Motor neuron (in vitro differentiated cells): ENCODE measurements around the gene MPO. TPM values are rescaled to one million over a fixed set of nuclear protein-coding genes. Genes with fewer than 3 reads are reported as not detected.

ENCODE experiments used
- ATAC-seq, 8 experiments: fragments of 200-7000 bp; cut with Tn5 transposase; replicated peaks in 6 of 8; 2 replicates each; pipeline ENCODE4 v1.8.0; 2021; ENCODE audit warnings: mild to moderate bottlenecking in 8 of 8, moderate library complexity in 8 of 8
- H3K27ac ChIP-seq, 2 donors: fragments of 250-450 bp; sonication (Bioruptor Pico); 2 replicates each; pipeline ENCODE4 v1.9.0; 2021; ENCODE audit warnings: antibody characterized with exemption in 2 of 2, mild to moderate bottlenecking in 2 of 2, moderate library complexity in 1 of 2
- H3K4me1 ChIP-seq, 2 donors: fragments of 250-450 bp; sonication (Bioruptor Pico); replicated peaks in 1 of 2; 2 replicates each; pipeline ENCODE4 v1.6.1; 2021; ENCODE audit warnings: antibody characterized with exemption in 2 of 2, mild to moderate bottlenecking in 2 of 2, moderate library complexity in 1 of 2
- H3K4me3 ChIP-seq, 5 donors: fragments of 250-450 bp; sonication (Bioruptor Pico); 2 replicates each; pipeline ENCODE4 v1.9.0; 2021; ENCODE audit warnings: antibody characterized with exemption in 5 of 5, mild to moderate bottlenecking in 5 of 5, moderate library complexity in 4 of 5
- WGBS, 10 experiments: fragments of 450-650 bp; shearing (Covaris generic); methylation state at CpG; one replicate each; pipeline ENCODE4 v1.0.0; 2022; 5-methylcytosine and 5-hydroxymethylcytosine counted together
- in situ Hi-C, 9 experiments: fragments of 400-800 bp; cut with MboI; loops; one replicate each; pipeline ENCODE4 v1.15.0; 2021; ENCODE audit warnings: low sequenced_read_pairs in 9 of 9, low pct_unique_long_range_greater_than_20kb in 2 of 9; ENCODE audit not compliant: unreplicated experiment in 9 of 9
- total RNA-seq, 8 experiments: library from RNA; unstranded; fragments of 300-600 nt; gene quantifications; 2 replicates each; pipeline versions ENCODE4 v1.2.3 to v1.2.4, GENCODE V29; 2022

The MPO gene
- total RNA-seq, 8 experiments from 2014 or later, result 0.18 to 3.2 (median 0.59) TPM; not detected in 3

- in situ Hi-C loops, result no loop called here
- Histone ChIP-seq H3K4me3 (no peak overlapping the region), H3K27ac (no peak overlapping the region), H3K4me1 (no peaks in the 10 kb centered on the region)
- 29 to 100% (median 71%) methylated on average over 1 to 2 of the region's 2 CpGs; no CpG with 5 or more reads in 1 of the 10 experiments for WGBS, 10 experiments
- no peak for ATAC-seq
Measured at GRCh38 chr17:58289869-58290268, 9.1 kb upstream of the MPO start.

- Histone ChIP-seq H3K27ac (no peak overlapping the region), H3K4me1 (no peaks in the 10 kb centered on the region), H3K4me3 (no peak overlapping the region)
- no peak for ATAC-seq
- in situ Hi-C loops, result no loop called here
- 45 to 100% (median 99%) methylated on average over 1 to 3 of the region's 3 CpGs for WGBS, 10 experiments
Measured at GRCh38 chr17:58285422-58285810, 4.7 kb upstream of the MPO start.

GRCh38 chr17:58284613-58285421 is 4.1 kb upstream of the MPO start:
- ATAC-seq, result no peak
- Histone ChIP-seq H3K4me1 (no peaks in the 10 kb centered on the region), H3K4me3 (no peak overlapping the region), H3K27ac (no peak overlapping the region)
- in situ Hi-C loops, result no loop called here
- 0 to 100% (median 50%) methylated on average over 1 to 5 of the region's 6 CpGs; no CpG with 5 or more reads in 3 of the 10 experiments for WGBS, 10 experiments

GRCh38 chr17:58283674-58284612 is 3.2 kb upstream of the MPO start:
- peaks cover 0 to 4% of the 10 kb centered on the region in 2 donors for H3K4me1 ChIP-seq
- ATAC-seq, result no peak
- H3K27ac ChIP-seq, result no peak overlapping the region
- 0 to 100% (median 80%) methylated on average over 1 to 9 of the region's 12 CpGs for WGBS, 10 experiments
- H3K4me3 ChIP-seq, result no peak overlapping the region
- in situ Hi-C loops, result no loop called here

GRCh38 chr17:58282442-58282841 is 1.7 kb upstream of the MPO start:
- WGBS, 10 experiments, result 0 to 83% (median 7%) methylated on average over 1 to 3 of the region's 6 CpGs; no CpG with 5 or more reads in 4 of the 10 experiments
- Histone ChIP-seq H3K27ac (no peak overlapping the region), H3K4me3 (no peak overlapping the region), H3K4me1 (peaks cover 0 to 9% of the 10 kb centered on the region in 2 donors)
- no peak for ATAC-seq
- in situ Hi-C loops, result no loop called here

- in situ Hi-C loops, result no loop called here
- 40 to 58% (median 58%) methylated on average over 1 to 2 of the region's 2 CpGs; no CpG with 5 or more reads in 7 of the 10 experiments for WGBS, 10 experiments
- no peak overlapping the region for H3K4me3 ChIP-seq
- peaks cover 0 to 9% of the 10 kb centered on the region in 2 donors for H3K4me1 ChIP-seq
- ATAC-seq, result no peak
- H3K27ac ChIP-seq, result no peak overlapping the region
Measured at GRCh38 chr17:58281511-58282011, 826 bp upstream of the MPO start.

GRCh38 chr17:58279736-58280479 is 827 bp downstream of the MPO start:
- in situ Hi-C loops, result no loop called here
- Histone ChIP-seq H3K4me3 (no peak overlapping the region), H3K27ac (no peak overlapping the region), H3K4me1 (peaks cover 0 to 9% of the 10 kb centered on the region in 2 donors)
- ATAC-seq, result no peak
- WGBS, 10 experiments, result 41 to 91% (median 88%) methylated on average over 2 to 7 of the region's 16 CpGs; no CpG with 5 or more reads in 6 of the 10 experiments

GRCh38 chr17:58279016-58279711 is 1.6 kb downstream of the MPO start:
- 1 to 84% (median 75%) methylated on average over 2 to 45 of the region's 60 CpGs; no CpG with 5 or more reads in 4 of the 10 experiments for WGBS, 10 experiments
- in situ Hi-C loops, result no loop called here
- Histone ChIP-seq H3K4me3 (no peak overlapping the region), H3K27ac (peak overlapping the region in 1 of 2 donors; percentile 63), H3K4me1 (peaks cover 0 to 9% of the 10 kb centered on the region in 2 donors)
- ATAC-seq, result peak in 6 of 8 experiments; percentile 83 to 93 (median 89)

- Histone ChIP-seq H3K4me1 (peaks cover 0 to 9% of the 10 kb centered on the region in 2 donors), H3K27ac (peak overlapping the region in 1 of 2 donors; percentile 63), H3K4me3 (no peak overlapping the region)
- WGBS, 10 experiments, result 47% methylated on average over 5 of the region's 5 CpGs; no CpG with 5 or more reads in 9 of the 10 experiments
- in situ Hi-C loops, result no loop called here
- ATAC-seq, result peak in 1 of 8 experiments; percentile 21
Measured at GRCh38 chr17:58278661-58279015, 2.1 kb downstream of the MPO start.

GRCh38 chr17:58277802-58278595 is 2.7 kb downstream of the MPO start:
- H3K4me1 ChIP-seq, result peaks cover 0 to 9% of the 10 kb centered on the region in 2 donors
- WGBS, 10 experiments, result 85 to 99% (median 93%) methylated on average over 5 to 17 of the region's 36 CpGs; no CpG with 5 or more reads in 4 of the 10 experiments
- in situ Hi-C loops, result no loop called here
- no peak overlapping the region for H3K4me3 ChIP-seq
- H3K27ac ChIP-seq, result no peak overlapping the region
- no peak for ATAC-seq

- H3K27ac ChIP-seq, result no peak overlapping the region
Measured at GRCh38 chr17:58277107-58277801, 3.5 kb downstream of the MPO start.

More at GRCh38 chr17:58277107-58277801, 3.5 kb downstream of the MPO start:
- in situ Hi-C loops, result no loop called here
- ATAC-seq, result no peak
- 0 to 100% (median 67%) methylated on average over 1 to 5 of the region's 5 CpGs; no CpG with 5 or more reads in 2 of the 10 experiments for WGBS, 10 experiments
- Histone ChIP-seq H3K4me1 (peaks cover 0 to 9% of the 10 kb centered on the region in 2 donors), H3K4me3 (no peak overlapping the region)
